K562 (cell line): ENCODE results near the gene RNU6-9. TPM values are rescaled to one million over a fixed set of nuclear protein-coding genes. Genes with fewer than 3 reads are reported as not detected.

ENCODE experiments used
- NR2C1 ChIP-seq, 2 experiments: fragments of 450-650 bp; IDR thresholded peaks; 2 replicates each; pipeline ENCODE4 v1.6.1; 2017; ENCODE audit warnings: mild to moderate bottlenecking in 2 of 2, antibody characterized with exemption in 1 of 2, inconsistent platforms in 1 of 2, missing compliant biosample characterization in 1 of 2, missing genetic modification characterization in 1 of 2
- POLR2G ChIP-seq: fragments of 200-400 bp; formaldehyde crosslinking; IDR thresholded peaks from 2 replicates; pipeline ENCODE4 v1.6.1; 2017; ENCODE audit warnings: low read depth, mild to moderate bottlenecking, antibody characterized with exemption, low read length, moderate library complexity
- PTTG1 ChIP-seq: fragments of 450-650 bp; IDR thresholded peaks from 2 replicates; pipeline ENCODE4 v1.6.1; 2016; ENCODE audit warnings: low read depth, mild to moderate bottlenecking, missing genetic modification characterization, missing compliant biosample characterization
- SIN3A ChIP-seq, 2 experiments: fragments of 150-350 bp in 1 of 2; IDR thresholded peaks; 2 replicates each; pipeline ENCODE4 v1.6.1; 2011 to 2016; ENCODE audit warnings: borderline replicate concordance in 2 of 2, low read depth in 2 of 2, low read length in 2 of 2, mild to moderate bottlenecking in 2 of 2, moderate library complexity in 2 of 2; ENCODE audit not compliant: control insufficient read depth in 1 of 2
- SIRT6 ChIP-seq: IDR thresholded peaks from one replicate; pipeline ENCODE4 v1.6.1; 2012; ENCODE audit warnings: low read depth, mild to moderate bottlenecking, control low read depth, inconsistent platforms, low read length, moderate library complexity
- SP1 ChIP-seq: sonication (generic); formaldehyde crosslinking; IDR thresholded peaks from 2 replicates; pipeline ENCODE4 v1.8.1; 2022; ENCODE audit warnings: mild to moderate bottlenecking, missing genetic modification reagents
- ZFP30 ChIP-seq: fragments of 250-450 bp; sonication (Bioruptor Pico); IDR thresholded peaks from 2 replicates; pipeline ENCODE4 v1.8.0; 2022; ENCODE audit warnings: moderate library complexity, mild to moderate bottlenecking, inconsistent platforms, borderline replicate concordance
- ZNF12 ChIP-seq: sonication (generic); formaldehyde crosslinking; IDR thresholded peaks from 2 replicates; pipeline ENCODE4 v1.4.0; 2020; ENCODE audit warnings: mild to moderate bottlenecking, missing genetic modification reagents
- ZNF316 ChIP-seq: fragments of 450-650 bp; IDR thresholded peaks from 2 replicates; pipeline ENCODE4 v1.6.1; 2016
- ZNF324 ChIP-seq: fragments of 250-450 bp; sonication (Bioruptor Pico); IDR thresholded peaks from 2 replicates; pipeline ENCODE4 v1.4.0; 2020; ENCODE audit warnings: mild to moderate bottlenecking
- polyA plus RNA-seq, 8 experiments: library from polyadenylated mRNA; depleted of rRNA in 4 of 8; stranded (reverse) in 5 of 8; unstranded in 3 of 8; fragments of >200 nt; fragmentation: Nextera tagmentation in 2 of 8; fragmentation: Illumina TruSeq in 1 of 8; extraction: Ambion mirVana in 2 of 8; extraction: Trizol in 1 of 8; gene quantifications; 2 replicates each; pipeline versions ENCODE4 v1.2.1 to v1.2.3, GENCODE V29; 2011 to 2014; ENCODE audit warnings: inconsistent platforms in 1 of 8, missing spikeins in 1 of 8
- total RNA-seq, 7 experiments: library from RNA; depleted of rRNA in 6 of 7; stranded (reverse); fragments of >200 nt in 6 of 7; fragmentation: Illumina TruSeq in 2 of 7; extraction: Trizol in 2 of 7; gene quantifications; 2 replicates each; pipeline versions ENCODE4 v1.2.1 to v1.2.3, GENCODE V29; 2011 to 2021; ENCODE audit warnings: low replicate concordance in 1 of 7
- TF ChIP-seq, protein P1 (sequence below): fragments of 450-650 bp; formaldehyde crosslinking; IDR thresholded peaks from 2 replicates; pipeline ENCODE4 v1.4.0; 2020; ENCODE audit warnings: mild to moderate bottlenecking, mixed read lengths
- TF ChIP-seq, protein P2 (sequence below): fragments of 250-450 bp; sonication (Bioruptor Pico); IDR thresholded peaks from 2 replicates; pipeline ENCODE4 v1.4.0; 2020
- TF ChIP-seq, protein P3 (sequence below): fragments of 250-450 bp; sonication (Bioruptor Pico); IDR thresholded peaks from 2 replicates; pipeline ENCODE4 v1.5.0; 2022; ENCODE audit warnings: mild to moderate bottlenecking
- TF ChIP-seq, protein P4 (sequence below): sonication (generic); formaldehyde crosslinking; IDR thresholded peaks from 2 replicates; pipeline ENCODE4 v1.8.0; 2023; ENCODE audit warnings: mild to moderate bottlenecking, missing genetic modification reagents
- TF ChIP-seq, protein P5 (sequence below): fragments of 250-450 bp; sonication (Bioruptor Pico); IDR thresholded peaks from 2 replicates; pipeline ENCODE4 v1.8.0; 2022; ENCODE audit warnings: moderate library complexity, mild to moderate bottlenecking, inconsistent platforms

Gene RNU6-9
- total and polyA plus RNA-seq, 9 of the 15 experiments (the other 6 are each of a cell fraction or from before 2014, with no cell fraction given), result not detected

DNA sequence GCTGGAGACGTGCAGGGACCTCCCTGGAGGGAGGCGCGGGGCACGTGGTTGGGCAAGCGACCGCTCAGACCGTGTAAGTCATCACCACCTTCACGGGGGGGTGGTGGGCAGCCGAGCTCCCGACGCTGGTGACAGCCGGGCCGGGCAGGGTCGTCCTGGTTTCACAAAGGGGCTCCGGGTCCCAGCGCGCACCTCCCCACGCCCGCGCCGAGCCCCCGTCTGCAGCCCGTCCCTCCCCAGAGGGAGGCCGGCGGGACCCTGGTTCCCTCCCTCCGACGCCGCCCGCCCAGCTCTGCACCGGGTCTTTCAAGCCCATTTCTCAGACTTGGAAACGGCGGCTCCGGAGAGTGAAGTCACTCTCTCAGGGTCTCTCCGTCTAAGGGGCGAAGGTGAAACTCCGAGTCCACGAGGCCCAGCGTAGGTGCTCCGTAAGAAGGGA, 31.8 kb downstream of the RNU6-9 start (continued):
- TF ChIP-seq, protein P1, sequence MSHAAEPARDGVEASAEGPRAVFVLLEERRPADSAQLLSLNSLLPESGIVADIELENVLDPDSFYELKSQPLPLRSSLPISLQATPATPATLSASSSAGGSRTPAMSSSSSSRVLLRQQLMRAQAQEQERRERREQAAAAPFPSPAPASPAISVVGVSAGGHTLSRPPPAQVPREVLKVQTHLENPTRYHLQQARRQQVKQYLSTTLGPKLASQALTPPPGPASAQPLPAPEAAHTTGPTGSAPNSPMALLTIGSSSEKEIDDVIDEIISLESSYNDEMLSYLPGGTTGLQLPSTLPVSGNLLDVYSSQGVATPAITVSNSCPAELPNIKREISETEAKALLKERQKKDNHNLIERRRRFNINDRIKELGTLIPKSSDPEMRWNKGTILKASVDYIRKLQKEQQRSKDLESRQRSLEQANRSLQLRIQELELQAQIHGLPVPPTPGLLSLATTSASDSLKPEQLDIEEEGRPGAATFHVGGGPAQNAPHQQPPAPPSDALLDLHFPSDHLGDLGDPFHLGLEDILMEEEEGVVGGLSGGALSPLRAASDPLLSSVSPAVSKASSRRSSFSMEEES (CRISPR knock-in tag), result no peak
- peak; percentile 75; the same call in 1 of the 2 replicates for TF ChIP-seq ZNF12 (CRISPR knock-in tag)
- TF ChIP-seq ZNF324 (CRISPR knock-in tag), result no peak
- TF ChIP-seq POLR2G, result peak; percentile 82
- TF ChIP-seq, protein P2, sequence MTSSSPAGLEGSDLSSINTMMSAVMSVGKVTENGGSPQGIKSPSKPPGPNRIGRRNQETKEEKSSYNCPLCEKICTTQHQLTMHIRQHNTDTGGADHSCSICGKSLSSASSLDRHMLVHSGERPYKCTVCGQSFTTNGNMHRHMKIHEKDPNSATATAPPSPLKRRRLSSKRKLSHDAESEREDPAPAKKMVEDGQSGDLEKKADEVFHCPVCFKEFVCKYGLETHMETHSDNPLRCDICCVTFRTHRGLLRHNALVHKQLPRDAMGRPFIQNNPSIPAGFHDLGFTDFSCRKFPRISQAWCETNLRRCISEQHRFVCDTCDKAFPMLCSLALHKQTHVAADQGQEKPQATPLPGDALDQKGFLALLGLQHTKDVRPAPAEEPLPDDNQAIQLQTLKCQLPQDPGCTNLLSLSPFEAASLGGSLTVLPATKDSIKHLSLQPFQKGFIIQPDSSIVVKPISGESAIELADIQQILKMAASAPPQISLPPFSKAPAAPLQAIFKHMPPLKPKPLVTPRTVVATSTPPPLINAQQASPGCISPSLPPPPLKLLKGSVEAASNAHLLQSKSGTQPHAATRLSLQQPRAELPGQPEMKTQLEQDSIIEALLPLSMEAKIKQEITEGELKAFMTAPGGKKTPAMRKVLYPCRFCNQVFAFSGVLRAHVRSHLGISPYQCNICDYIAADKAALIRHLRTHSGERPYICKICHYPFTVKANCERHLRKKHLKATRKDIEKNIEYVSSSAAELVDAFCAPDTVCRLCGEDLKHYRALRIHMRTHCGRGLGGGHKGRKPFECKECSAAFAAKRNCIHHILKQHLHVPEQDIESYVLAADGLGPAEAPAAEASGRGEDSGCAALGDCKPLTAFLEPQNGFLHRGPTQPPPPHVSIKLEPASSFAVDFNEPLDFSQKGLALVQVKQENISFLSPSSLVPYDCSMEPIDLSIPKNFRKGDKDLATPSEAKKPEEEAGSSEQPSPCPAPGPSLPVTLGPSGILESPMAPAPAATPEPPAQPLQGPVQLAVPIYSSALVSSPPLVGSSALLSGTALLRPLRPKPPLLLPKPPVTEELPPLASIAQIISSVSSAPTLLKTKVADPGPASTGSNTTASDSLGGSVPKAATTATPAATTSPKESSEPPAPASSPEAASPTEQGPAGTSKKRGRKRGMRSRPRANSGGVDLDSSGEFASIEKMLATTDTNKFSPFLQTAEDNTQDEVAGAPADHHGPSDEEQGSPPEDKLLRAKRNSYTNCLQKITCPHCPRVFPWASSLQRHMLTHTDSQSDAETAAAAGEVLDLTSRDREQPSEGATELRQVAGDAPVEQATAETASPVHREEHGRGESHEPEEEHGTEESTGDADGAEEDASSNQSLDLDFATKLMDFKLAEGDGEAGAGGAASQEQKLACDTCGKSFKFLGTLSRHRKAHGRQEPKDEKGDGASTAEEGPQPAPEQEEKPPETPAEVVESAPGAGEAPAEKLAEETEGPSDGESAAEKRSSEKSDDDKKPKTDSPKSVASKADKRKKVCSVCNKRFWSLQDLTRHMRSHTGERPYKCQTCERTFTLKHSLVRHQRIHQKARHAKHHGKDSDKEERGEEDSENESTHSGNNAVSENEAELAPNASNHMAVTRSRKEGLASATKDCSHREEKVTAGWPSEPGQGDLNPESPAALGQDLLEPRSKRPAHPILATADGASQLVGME (CRISPR knock-in tag), result peak; percentile 86; the same call in 1 of the 2 replicates
- no peak for TF ChIP-seq PTTG1 (tag)
- 0 out of 2 replicates have a peak, but pooled peaks have one; percentile 16 for TF ChIP-seq SP1 (CRISPR knock-in tag)
- TF ChIP-seq, protein P3, sequence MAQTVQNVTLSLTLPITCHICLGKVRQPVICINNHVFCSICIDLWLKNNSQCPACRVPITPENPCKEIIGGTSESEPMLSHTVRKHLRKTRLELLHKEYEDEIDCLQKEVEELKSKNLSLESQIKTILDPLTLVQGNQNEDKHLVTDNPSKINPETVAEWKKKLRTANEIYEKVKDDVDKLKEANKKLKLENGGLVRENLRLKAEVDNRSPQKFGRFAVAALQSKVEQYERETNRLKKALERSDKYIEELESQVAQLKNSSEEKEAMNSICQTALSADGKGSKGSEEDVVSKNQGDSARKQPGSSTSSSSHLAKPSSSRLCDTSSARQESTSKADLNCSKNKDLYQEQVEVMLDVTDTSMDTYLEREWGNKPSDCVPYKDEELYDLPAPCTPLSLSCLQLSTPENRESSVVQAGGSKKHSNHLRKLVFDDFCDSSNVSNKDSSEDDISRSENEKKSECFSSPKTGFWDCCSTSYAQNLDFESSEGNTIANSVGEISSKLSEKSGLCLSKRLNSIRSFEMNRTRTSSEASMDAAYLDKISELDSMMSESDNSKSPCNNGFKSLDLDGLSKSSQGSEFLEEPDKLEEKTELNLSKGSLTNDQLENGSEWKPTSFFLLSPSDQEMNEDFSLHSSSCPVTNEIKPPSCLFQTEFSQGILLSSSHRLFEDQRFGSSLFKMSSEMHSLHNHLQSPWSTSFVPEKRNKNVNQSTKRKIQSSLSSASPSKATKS (CRISPR knock-in tag), result no peak
- TF ChIP-seq SIN3A (IDR thresholded peaks at IDR 0.05; ENCODE audit: borderline replicate concordance in 2 of 2, control insufficient read depth in 1 of 2, low read depth in 2 of 2, low read length in 2 of 2), result peak; percentile 27 to 30; a peak in 2 of 4 replicates
- TF ChIP-seq NR2C1 (IDR thresholded peaks at IDR 0.05), result no peak
- no peak for TF ChIP-seq NR2C1 (tag; IDR thresholded peaks at IDR 0.05)
- TF ChIP-seq SIRT6, result no peak
- TF ChIP-seq, protein P4, sequence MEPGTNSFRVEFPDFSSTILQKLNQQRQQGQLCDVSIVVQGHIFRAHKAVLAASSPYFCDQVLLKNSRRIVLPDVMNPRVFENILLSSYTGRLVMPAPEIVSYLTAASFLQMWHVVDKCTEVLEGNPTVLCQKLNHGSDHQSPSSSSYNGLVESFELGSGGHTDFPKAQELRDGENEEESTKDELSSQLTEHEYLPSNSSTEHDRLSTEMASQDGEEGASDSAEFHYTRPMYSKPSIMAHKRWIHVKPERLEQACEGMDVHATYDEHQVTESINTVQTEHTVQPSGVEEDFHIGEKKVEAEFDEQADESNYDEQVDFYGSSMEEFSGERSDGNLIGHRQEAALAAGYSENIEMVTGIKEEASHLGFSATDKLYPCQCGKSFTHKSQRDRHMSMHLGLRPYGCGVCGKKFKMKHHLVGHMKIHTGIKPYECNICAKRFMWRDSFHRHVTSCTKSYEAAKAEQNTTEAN (CRISPR knock-in tag), result no peak
- TF ChIP-seq ZNF316, result no peak
- no peak for TF ChIP-seq ZFP30 (CRISPR knock-in tag)
- TF ChIP-seq, protein P5, sequence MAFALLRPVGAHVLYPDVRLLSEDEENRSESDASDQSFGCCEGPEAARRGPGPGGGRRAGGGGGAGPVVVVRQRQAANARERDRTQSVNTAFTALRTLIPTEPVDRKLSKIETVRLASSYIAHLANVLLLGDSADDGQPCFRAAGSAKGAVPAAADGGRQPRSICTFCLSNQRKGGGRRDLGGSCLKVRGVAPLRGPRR (CRISPR knock-in tag), result peak; percentile 63; the same call in 1 of the 2 replicates
